ENCODE data around the gene GATC. TPM values are rescaled to one million over a fixed set of nuclear protein-coding genes. Genes with fewer than 3 reads are reported as not detected.

The GATC gene
- total and polyA plus RNA-seq, 10 of the 15 experiments (the other 5 are each of a cell fraction or from before 2014, with no cell fraction given) = 5.1 to 40.3 (median 22.9) TPM

DNA sequence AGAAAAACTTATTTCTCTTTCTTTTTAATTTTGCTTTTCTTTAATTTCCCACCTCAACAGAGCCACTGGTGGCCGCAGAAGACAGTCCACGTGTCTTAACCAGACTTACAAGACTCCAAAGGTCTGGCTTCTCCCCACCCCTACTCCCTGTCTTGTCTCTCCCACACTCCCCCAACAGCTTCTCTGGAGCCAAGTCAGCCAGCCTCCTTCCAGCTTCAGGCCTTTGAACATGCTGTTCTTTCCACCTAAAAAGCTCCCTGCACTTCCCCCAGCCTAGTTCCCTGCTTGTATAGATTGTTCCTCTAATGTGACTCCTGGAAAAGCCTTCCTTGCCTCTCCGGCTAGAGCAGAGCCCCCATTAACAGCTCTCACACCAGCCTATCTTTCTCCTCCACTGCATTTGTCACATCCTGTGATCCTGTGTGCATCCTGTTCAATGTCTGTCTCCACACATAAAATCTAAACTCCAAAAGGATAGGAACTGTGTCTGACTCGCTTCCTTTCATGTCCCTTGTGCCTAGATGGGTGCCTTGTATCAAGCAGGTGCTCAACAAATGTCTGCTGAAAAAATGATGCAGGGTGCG, 41.9 kb downstream of the GATC start (continued):
- TF ChIP-seq FOS (IDR thresholded peaks at IDR 0.05; ENCODE audit: borderline replicate concordance, extremely low read depth, insufficient read length) = no peak
- no peak for TF ChIP-seq HCFC1 (IDR thresholded peaks at IDR 0.05; ENCODE audit: low read length)
- no peak for TF ChIP-seq KAT2A (conservative IDR thresholded peaks at IDR 0.05; ENCODE audit: control insufficient read depth, low read depth, low read length)

DNA sequence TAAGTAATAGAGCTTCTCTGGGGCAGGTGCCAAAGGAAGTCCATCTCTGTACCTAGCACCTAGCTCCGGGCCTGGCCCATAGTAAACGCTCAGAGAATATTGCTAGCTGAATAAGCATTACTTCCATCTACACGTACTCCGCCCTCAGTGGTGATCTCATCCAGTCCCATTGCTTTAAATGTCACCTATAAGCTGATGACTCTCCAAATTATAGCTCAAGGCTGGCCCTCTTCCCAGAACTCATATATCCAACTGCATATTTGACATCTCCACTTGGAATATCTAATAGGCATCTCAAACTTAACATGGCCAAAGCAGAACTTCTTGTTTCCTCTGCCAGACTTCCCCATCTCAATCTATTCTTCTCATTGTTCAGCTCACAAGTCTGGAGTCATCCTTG, 42.8 kb downstream of the GATC start:
- intact Hi-C loops (cut with micrococcal nuclease; ENCODE audit: unreplicated experiment) (no loop called here), in situ Hi-C loops (cut with MboI) (no loop called here)
- ATAC-seq (no peak), DNase-seq (ENCODE audit: low read depth, low spot score) (no peak), FAIRE-seq (no peak)
- no peak overlapping the region for H3K27ac ChIP-seq (ENCODE audit: control insufficient read depth, insufficient read depth)
- no peaks in the 10 kb centered on the region; a peak in 1 of 4 replicates for H3K36me3 ChIP-seq (ENCODE audit: control insufficient read depth in 2 of 2, insufficient read depth in 2 of 2, low read length in 1 of 2)
- WGBS (ENCODE audit: insufficient coverage, insufficient replicate concordance, low lambda C conversion rate, missing lambda C conversion rate) = 100% methylated on average over 4 of the region's 4 CpGs
- H3K9me3 ChIP-seq (replicated peaks; ENCODE audit: control insufficient read depth, insufficient read depth, low read length) = no peaks in the 10 kb centered on the region
- no peaks in the 10 kb centered on the region for H4K20me1 ChIP-seq (ENCODE audit: control insufficient read depth, insufficient read depth)
- SMC1A ChIA-PET (ENCODE audit: uncharacterized antibody, unreplicated experiment) = no interaction called here
- no peaks in the 10 kb centered on the region for H3K79me2 ChIP-seq (ENCODE audit: control insufficient read depth, insufficient read depth, low read length)
- H3K9ac ChIP-seq (ENCODE audit: control insufficient read depth, insufficient read depth, low read length) = no peak overlapping the region
- no peak overlapping the region for H3K4me2 ChIP-seq (ENCODE audit: control insufficient read depth, insufficient read depth)
- no peaks in the 10 kb centered on the region; the same call in 1 of the 2 replicates for H3K4me1 ChIP-seq (ENCODE audit: control insufficient read depth, insufficient read depth, low read length)
- TF ChIP-seq, protein P1, sequence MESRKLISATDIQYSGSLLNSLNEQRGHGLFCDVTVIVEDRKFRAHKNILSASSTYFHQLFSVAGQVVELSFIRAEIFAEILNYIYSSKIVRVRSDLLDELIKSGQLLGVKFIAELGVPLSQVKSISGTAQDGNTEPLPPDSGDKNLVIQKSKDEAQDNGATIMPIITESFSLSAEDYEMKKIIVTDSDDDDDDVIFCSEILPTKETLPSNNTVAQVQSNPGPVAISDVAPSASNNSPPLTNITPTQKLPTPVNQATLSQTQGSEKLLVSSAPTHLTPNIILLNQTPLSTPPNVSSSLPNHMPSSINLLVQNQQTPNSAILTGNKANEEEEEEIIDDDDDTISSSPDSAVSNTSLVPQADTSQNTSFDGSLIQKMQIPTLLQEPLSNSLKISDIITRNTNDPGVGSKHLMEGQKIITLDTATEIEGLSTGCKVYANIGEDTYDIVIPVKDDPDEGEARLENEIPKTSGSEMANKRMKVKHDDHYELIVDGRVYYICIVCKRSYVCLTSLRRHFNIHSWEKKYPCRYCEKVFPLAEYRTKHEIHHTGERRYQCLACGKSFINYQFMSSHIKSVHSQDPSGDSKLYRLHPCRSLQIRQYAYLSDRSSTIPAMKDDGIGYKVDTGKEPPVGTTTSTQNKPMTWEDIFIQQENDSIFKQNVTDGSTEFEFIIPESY (IDR thresholded peaks at IDR 0.05) = no peak
- TF ChIP-seq KAT2A (conservative IDR thresholded peaks at IDR 0.05; ENCODE audit: control insufficient read depth, low read depth, low read length) = no peak
- no peak for TF ChIP-seq CEBPB (IDR thresholded peaks at IDR 0.05; ENCODE audit: borderline replicate concordance in 1 of 2, low read depth in 2 of 2, low read length in 2 of 2)
- no peak for TF ChIP-seq ZSCAN29 (IDR thresholded peaks at IDR 0.05)
- no peak for TF ChIP-seq CREM (IDR thresholded peaks at IDR 0.05; ENCODE audit: low read depth)
- no peak for TF ChIP-seq BCL11A (IDR thresholded peaks at IDR 0.05; ENCODE audit: low read depth, low read length)
- TF ChIP-seq, protein P2, sequence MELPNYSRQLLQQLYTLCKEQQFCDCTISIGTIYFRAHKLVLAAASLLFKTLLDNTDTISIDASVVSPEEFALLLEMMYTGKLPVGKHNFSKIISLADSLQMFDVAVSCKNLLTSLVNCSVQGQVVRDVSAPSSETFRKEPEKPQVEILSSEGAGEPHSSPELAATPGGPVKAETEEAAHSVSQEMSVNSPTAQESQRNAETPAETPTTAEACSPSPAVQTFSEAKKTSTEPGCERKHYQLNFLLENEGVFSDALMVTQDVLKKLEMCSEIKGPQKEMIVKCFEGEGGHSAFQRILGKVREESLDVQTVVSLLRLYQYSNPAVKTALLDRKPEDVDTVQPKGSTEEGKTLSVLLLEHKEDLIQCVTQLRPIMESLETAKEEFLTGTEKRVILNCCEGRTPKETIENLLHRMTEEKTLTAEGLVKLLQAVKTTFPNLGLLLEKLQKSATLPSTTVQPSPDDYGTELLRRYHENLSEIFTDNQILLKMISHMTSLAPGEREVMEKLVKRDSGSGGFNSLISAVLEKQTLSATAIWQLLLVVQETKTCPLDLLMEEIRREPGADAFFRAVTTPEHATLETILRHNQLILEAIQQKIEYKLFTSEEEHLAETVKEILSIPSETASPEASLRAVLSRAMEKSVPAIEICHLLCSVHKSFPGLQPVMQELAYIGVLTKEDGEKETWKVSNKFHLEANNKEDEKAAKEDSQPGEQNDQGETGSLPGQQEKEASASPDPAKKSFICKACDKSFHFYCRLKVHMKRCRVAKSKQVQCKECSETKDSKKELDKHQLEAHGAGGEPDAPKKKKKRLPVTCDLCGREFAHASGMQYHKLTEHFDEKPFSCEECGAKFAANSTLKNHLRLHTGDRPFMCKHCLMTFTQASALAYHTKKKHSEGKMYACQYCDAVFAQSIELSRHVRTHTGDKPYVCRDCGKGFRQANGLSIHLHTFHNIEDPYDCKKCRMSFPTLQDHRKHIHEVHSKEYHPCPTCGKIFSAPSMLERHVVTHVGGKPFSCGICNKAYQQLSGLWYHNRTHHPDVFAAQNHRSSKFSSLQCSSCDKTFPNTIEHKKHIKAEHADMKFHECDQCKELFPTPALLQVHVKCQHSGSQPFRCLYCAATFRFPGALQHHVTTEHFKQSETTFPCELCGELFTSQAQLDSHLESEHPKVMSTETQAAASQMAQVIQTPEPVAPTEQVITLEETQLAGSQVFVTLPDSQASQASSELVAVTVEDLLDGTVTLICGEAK (IDR thresholded peaks at IDR 0.05; ENCODE audit: borderline replicate concordance) = no peak
- no peak for TF ChIP-seq RFX5 (IDR thresholded peaks at IDR 0.05; ENCODE audit: low read depth, low read length)
- TF ChIP-seq RCOR1 (conservative IDR thresholded peaks at IDR 0.05; ENCODE audit: low read depth, low read length) = no peak
- no peak for TF ChIP-seq CBX3 (IDR thresholded peaks at IDR 0.05; ENCODE audit: borderline replicate concordance, low read depth)
- TF ChIP-seq SMAD1 (IDR thresholded peaks at IDR 0.05; ENCODE audit: low read depth, partially characterized antibody) = no peak
- TF ChIP-seq, protein P3, sequence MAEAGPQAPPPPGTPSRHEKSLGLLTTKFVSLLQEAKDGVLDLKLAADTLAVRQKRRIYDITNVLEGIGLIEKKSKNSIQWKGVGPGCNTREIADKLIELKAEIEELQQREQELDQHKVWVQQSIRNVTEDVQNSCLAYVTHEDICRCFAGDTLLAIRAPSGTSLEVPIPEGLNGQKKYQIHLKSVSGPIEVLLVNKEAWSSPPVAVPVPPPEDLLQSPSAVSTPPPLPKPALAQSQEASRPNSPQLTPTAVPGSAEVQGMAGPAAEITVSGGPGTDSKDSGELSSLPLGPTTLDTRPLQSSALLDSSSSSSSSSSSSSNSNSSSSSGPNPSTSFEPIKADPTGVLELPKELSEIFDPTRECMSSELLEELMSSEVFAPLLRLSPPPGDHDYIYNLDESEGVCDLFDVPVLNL (IDR thresholded peaks at IDR 0.05; ENCODE audit: low read depth, low read length) = no peak
- TF ChIP-seq WRNIP1 (IDR thresholded peaks at IDR 0.05; ENCODE audit: borderline replicate concordance, low read depth, low read length) = no peak
- no TSS peak for BruUV-seq (replicated peaks)
- no peak overlapping the region for H2AFZ ChIP-seq (ENCODE audit: control insufficient read depth, low read depth, low read length)
- no peak overlapping the region for H3K4me3 ChIP-seq
- CTCF ChIA-PET = no interaction called here
- POLR2A ChIA-PET = interaction anchor here (0.6 to 1.3 kb wide), 2 partner anchors 9 to 1865 kb away, joined by 3 read pairs; no protein-coding TSS in a partner anchor
- H3K27me3 ChIP-seq (replicated peaks in 1 of 2; ENCODE audit: control insufficient read depth in 2 of 2, insufficient read depth in 2 of 2, low read length in 1 of 2) = no peaks in the 10 kb centered on the region
- RAD21 ChIA-PET (ENCODE audit: unreplicated experiment) = no interaction called here

Measured in GM12878 (cell line).